SH-SY5Y (cell line): ENCODE results near the gene KIR2DL3.

Source experiments
- GATA2 ChIP-seq: IDR thresholded peaks from 2 replicates; pipeline ENCODE4 v1.6.1; 2011; ENCODE audit warnings: mild to moderate bottlenecking, low read depth, low read length
- GATA3 ChIP-seq: IDR thresholded peaks from 2 replicates; pipeline ENCODE4 v1.6.1; 2011; ENCODE audit warnings: low read depth, mild to moderate bottlenecking, low read length, moderate library complexity

GRCh38 chr19:54696117-54696548 lies 42.2 kb upstream of the KIR2DL3 start:
- TF ChIP-seq GATA3 (no peak), GATA2 (no peak)
